Retinal pigment epithelial cell (primary cell): ENCODE results near the gene PTPRN2.

Source experiments
- DNase-seq: peaks from one replicate; pipeline ENCODE4 v3.0.0-alpha.2; 2010; ENCODE audit warnings: low read depth
- H3K4me3 ChIP-seq: 2 replicates; pipeline ENCODE4 v1.5.1; 2011; ENCODE audit warnings: mild to moderate bottlenecking, low read length, control low read depth, moderate library complexity
- CTCF ChIP-seq: conservative IDR thresholded peaks from 2 replicates; pipeline ENCODE4 v1.5.1; 2011; ENCODE audit warnings: low read depth, low read length, control low read depth, inconsistent platforms

Gene PTPRN2

GRCh38 chr7:157500171-157500960, 1087.3 kb downstream of the PTPRN2 start:
- H3K4me3 ChIP-seq = no peak overlapping the region
- TF ChIP-seq CTCF = no peak
- DNase-seq = no peak

- no peak for TF ChIP-seq CTCF
- no peak for DNase-seq
- H3K4me3 ChIP-seq = no peak overlapping the region
Measured at GRCh38 chr7:157499835-157500153, 1087.8 kb downstream of the PTPRN2 start.

- DNase-seq = no peak
- TF ChIP-seq CTCF = no peak
Measured at GRCh38 chr7:157499121-157499834, 1088.3 kb downstream of the PTPRN2 start.

GRCh38 chr7:157498657-157499056, 1089.0 kb downstream of the PTPRN2 start:
- no peak for TF ChIP-seq CTCF
- DNase-seq = no peak
- no peak overlapping the region for H3K4me3 ChIP-seq

More at GRCh38 chr7:157499121-157499834, 1088.3 kb downstream of the PTPRN2 start:
- no peak overlapping the region for H3K4me3 ChIP-seq

- H3K4me3 ChIP-seq = no peak overlapping the region
- no peak for DNase-seq
- TF ChIP-seq CTCF = no peak
Measured at GRCh38 chr7:157497744-157498651, 1089.6 kb downstream of the PTPRN2 start.

GRCh38 chr7:157497367-157497743, 1090.3 kb downstream of the PTPRN2 start:
- no peak for TF ChIP-seq CTCF
- no peak overlapping the region for H3K4me3 ChIP-seq
- DNase-seq = no peak
